Calu3 (cell line): ENCODE measurements around the gene ZNF396. TPM values are rescaled to one million over a fixed set of nuclear protein-coding genes. Genes with fewer than 3 reads are reported as not detected.

Source experiments
- BruUV-seq: library from RNA; stranded (reverse); fragments of 400-500 nt; replicated peaks from 2 replicates; lab custom pipeline; 2021; lab: Mats Ljungman, UMichigan
- CTCF ChIA-PET: fragments of 300-600 bp; sonication (Branson Sonifier 250); formaldehyde crosslinking; loops from one replicate; lab custom pipeline; 2022; ENCODE audit warnings: antibody characterized with exemption; lab: Charles Lee
- DNase-seq: peaks from one replicate; pipeline ENCODE4 v3.0.0; 2022
- H3K27ac Mint-ChIP-seq: one replicate; pipeline ENCODE4 v1.8.0; 2022; ENCODE audit warnings: mixed read lengths; ENCODE audit not compliant: unreplicated experiment
- H3K27me3 Mint-ChIP-seq: one replicate; pipeline ENCODE4 v1.8.0; 2022; ENCODE audit warnings: mixed read lengths; ENCODE audit not compliant: unreplicated experiment
- H3K36me3 Mint-ChIP-seq: one replicate; pipeline ENCODE4 v1.8.0; 2022; ENCODE audit warnings: mild to moderate bottlenecking, moderate library complexity, mixed read lengths; ENCODE audit not compliant: insufficient read depth, unreplicated experiment
- H3K4me1 Mint-ChIP-seq: one replicate; pipeline ENCODE4 v1.8.0; 2022; ENCODE audit warnings: mild to moderate bottlenecking, low read depth, mixed read lengths; ENCODE audit not compliant: unreplicated experiment
- H3K4me3 Mint-ChIP-seq: one replicate; pipeline ENCODE4 v1.8.0; 2022; ENCODE audit warnings: mild to moderate bottlenecking, low read depth, moderate library complexity, mixed read lengths; ENCODE audit not compliant: unreplicated experiment
- H3K9me3 Mint-ChIP-seq: one replicate; pipeline ENCODE4 v1.8.0; 2022; ENCODE audit warnings: low read depth, mixed read lengths; ENCODE audit not compliant: unreplicated experiment
- CTCF ChIP-seq: fragments of 200-600 bp; IDR thresholded peaks from one replicate; pipeline ENCODE4 v1.8.0; 2022; ENCODE audit warnings: antibody characterized with exemption; ENCODE audit not compliant: unreplicated experiment
- intact Hi-C: fragments of 100-400 bp; cut with micrococcal nuclease; formaldehyde crosslinking; loops from one replicate; pipeline ENCODE4 v1.10.0; 2022; ENCODE audit not compliant: unreplicated experiment
- total RNA-seq: library from RNA; stranded (reverse); gene quantifications from 2 replicates; pipeline ENCODE4 v1.2.3, GENCODE V29; 2022

ZNF396 gene
- total RNA-seq, 1 experiment from 2014 or later: 1.7 TPM

GRCh38 chr18:35377875-35378573 lies 887 bp upstream of the ZNF396 start:
- TF ChIP-seq CTCF: no peak
- peak overlapping the region; percentile 75 for H3K4me3 Mint-ChIP-seq
- no TSS peak for BruUV-seq
- H3K4me1 Mint-ChIP-seq: peaks cover 8% of the 10 kb centered on the region
- DNase-seq: no peak
- H3K27ac Mint-ChIP-seq: peak overlapping the region; percentile 6
- CTCF ChIA-PET: no interaction called here
- intact Hi-C loops: no loop called here
- peaks cover 17% of the 10 kb centered on the region for H3K36me3 Mint-ChIP-seq
- no peaks in the 10 kb centered on the region for H3K9me3 Mint-ChIP-seq
- peaks cover 21% of the 10 kb centered on the region for H3K27me3 Mint-ChIP-seq

GRCh38 chr18:35376393-35376741 lies 770 bp downstream of the ZNF396 start:
- no TSS peak for BruUV-seq
- Mint-ChIP-seq H3K9me3 (no peaks in the 10 kb centered on the region), H3K4me3 (peak overlapping the region; percentile 75), H3K4me1 (peaks cover 8% of the 10 kb centered on the region), H3K27me3 (peaks cover 21% of the 10 kb centered on the region), H3K36me3 (peaks cover 17% of the 10 kb centered on the region), H3K27ac (peak overlapping the region; percentile 69)
- CTCF ChIA-PET: no interaction called here
- peak; percentile 29 for DNase-seq
- TF ChIP-seq CTCF: no peak
- intact Hi-C loops: no loop called here

GRCh38 chr18:35374708-35375107 lies 2.4 kb downstream of the ZNF396 start:
- no peaks in the 10 kb centered on the region for H3K9me3 Mint-ChIP-seq
- no TSS peak for BruUV-seq
- intact Hi-C loops: no loop called here
- H3K4me3 Mint-ChIP-seq: no peak overlapping the region
- no peak overlapping the region for H3K27ac Mint-ChIP-seq
- H3K4me1 Mint-ChIP-seq: peaks cover 8% of the 10 kb centered on the region
- no peak for DNase-seq
- no peak for TF ChIP-seq CTCF
- peaks cover 20% of the 10 kb centered on the region for H3K27me3 Mint-ChIP-seq
- peaks cover 17% of the 10 kb centered on the region for H3K36me3 Mint-ChIP-seq
- CTCF ChIA-PET: no interaction called here

GRCh38 chr18:35371412-35372195 lies 5.5 kb downstream of the ZNF396 start:
- Mint-ChIP-seq H3K4me3 (no peak overlapping the region), H3K9me3 (no peaks in the 10 kb centered on the region), H3K36me3 (peaks cover 5% of the 10 kb centered on the region), H3K27ac (no peak overlapping the region), H3K4me1 (no peaks in the 10 kb centered on the region), H3K27me3 (no peaks in the 10 kb centered on the region)
- DNase-seq: no peak
- no peak for TF ChIP-seq CTCF
- intact Hi-C loops: no loop called here
- no TSS peak for BruUV-seq
- CTCF ChIA-PET: no interaction called here
